Activated CD8-positive, alpha-beta memory T cell treated with anti-CD3 and anti-CD28 coated beads for 48 hours (primary cell): Measurements from ENCODE around the gene SACS.
A peak's percentile ranks its signal among the peaks of the same experiment; 100 is the strongest.
"Not testable (repeated sequence)": the region's sequence is repeated elsewhere in the genome, so short reads cannot be mapped to it uniquely, and the experiment has no call there.

Experiments
- DNase-seq, 3 experiments: peaks; one replicate each; pipeline ENCODE4 v3.0.0-alpha.2; 2020; ENCODE audit warnings: low read depth in 2 of 3, low spot score in 2 of 3

SACS gene

GRCh38 chr13:23411706-23412105, 21.8 kb downstream of the SACS start:
- no peak for DNase-seq

DNA sequence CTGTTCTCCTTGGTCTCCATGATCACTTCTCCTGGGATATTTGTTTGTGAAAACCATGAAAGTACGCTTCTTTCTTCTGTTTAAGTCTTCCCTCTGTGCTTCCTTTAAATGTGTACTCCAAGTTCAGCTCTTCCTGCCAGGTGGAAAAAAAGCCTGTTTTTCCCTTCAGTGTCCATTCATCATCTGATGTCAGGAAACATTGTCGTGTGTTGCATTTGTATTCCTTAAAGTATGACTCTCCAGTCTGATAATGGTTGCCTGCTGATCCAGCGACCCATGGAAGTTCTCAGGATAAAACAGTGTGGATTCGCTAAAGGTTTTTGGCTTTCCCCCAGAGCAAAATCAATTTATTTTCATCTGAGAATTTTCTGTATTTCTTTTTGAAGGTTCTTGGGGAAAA, 22.3 kb downstream of the SACS start:
- DNase-seq, result no peak

DNA sequence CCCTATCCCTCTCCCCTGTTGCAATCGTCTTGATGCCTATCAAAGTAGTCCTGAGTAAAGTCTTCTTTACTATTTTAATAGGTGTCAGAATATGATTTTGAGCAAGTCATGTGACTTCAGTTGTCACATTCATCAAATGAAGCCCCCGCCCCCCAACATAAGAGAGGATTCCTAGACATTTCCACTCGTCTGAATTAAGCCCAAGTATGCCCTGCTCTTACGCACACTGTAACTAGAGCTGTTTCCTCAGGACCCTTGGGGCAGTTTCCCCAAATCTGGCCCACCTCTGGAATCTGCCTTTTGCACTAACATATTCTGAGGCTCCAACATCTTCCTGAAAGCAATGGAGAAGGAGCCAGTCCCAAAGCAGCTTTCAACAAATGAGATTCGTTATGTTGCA, 25.5 kb downstream of the SACS start:
- DNase-seq, result no peak

DNA sequence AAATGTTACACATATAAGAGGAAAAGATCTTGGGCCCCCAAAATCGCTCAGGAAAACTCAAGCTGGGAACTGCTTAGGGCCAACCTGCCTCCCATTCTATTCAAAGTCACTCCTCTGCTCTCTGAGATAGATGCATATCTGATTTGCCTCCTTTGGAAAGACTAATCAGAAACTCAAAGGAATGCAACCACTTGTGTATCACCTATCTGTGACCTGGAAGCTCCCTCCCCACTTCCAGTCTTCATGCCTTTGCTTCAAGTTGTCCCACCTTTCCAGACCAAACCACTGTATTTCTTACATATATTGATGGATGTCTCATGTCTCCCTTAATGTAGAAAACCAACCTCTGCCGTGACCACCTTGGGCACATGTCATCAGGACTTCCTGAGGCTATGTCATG, 32.3 kb downstream of the SACS start:
- not testable (repeated sequence) for DNase-seq

DNA sequence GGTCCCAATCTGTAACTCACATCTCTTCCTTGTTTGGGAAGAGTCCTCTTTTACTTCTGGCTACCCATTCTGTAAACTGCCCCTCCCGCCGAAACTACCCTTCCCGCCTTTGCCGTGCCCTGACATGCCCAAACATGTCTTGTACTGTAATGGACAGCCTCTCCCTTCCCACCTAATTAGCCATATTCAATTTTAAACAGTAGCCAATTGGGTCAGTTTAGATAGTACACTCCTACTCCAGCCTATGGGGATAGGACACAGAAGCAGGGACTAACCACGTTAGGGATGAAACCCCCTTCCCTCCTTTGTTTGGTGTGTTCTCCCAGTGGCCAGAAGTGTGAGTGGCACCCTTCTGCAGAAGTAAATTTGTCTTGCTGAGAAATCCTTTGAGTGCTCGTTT, 34.2 kb downstream of the SACS start:
- DNase-seq, result no peak

- no peak for DNase-seq
Observed at GRCh38 chr13:23394821-23395220, 38.7 kb downstream of the SACS start.

GRCh38 chr13:23392925-23393645, 40.4 kb downstream of the SACS start:
- DNase-seq, result no peak

DNA sequence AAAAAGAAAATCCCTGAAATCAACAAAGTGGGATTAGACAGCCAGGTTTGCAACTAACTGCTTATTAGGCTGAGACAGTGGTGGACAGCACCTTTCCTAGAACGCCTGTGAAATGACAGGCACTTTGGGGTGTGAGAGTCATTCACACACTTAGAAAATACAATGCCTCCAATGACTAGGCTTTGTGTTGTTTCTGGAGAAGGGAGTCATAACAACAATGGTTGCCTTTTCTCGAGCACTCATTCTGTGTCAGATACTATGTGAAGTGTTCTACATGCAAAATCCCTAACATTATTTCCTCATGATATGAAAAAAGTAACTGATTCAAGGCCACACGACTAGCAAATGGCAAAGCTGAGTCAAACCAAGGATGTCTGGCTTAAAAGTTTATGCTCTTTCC, 41.2 kb downstream of the SACS start:
- no peak for DNase-seq

DNA sequence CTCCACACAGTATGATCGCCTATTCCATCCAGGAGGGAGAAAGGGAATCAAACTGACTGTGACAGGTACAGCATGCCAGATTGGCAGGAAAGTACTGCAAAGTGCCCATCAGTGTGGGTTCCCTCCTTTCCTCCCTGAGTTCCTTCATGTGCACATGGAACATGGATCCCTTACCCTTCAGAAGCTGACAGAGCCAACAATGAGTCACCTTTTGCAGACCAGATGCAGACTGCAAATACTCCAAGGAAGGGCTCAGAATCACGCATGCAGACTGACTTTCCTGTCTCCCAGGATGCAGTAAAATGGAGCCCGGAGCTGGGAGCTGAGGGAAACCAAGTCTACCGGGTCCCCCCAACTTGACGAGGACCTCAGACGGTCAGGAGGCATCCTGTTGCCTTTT, 41.8 kb downstream of the SACS start:
- no peak for DNase-seq

DNA sequence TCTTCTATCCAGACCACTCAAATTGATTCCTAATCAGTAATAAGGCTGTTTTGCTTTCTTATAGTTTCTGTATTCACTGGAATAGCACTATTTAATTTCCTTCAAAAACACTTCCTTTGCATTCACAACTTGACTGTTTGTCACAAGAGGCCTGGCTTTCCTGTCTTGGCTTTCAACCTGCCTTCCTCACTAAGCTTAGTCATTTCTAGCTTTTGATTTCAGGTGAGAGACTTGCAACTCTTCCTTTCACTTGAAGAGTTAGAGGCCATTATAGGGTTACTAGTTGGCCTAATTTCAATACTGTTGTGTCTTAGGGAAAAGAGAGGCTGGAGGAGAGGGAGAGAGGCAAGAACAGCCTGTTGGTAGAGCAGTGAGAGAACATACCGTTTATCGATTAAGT, 47.0 kb downstream of the SACS start:
- no peak for DNase-seq

DNA sequence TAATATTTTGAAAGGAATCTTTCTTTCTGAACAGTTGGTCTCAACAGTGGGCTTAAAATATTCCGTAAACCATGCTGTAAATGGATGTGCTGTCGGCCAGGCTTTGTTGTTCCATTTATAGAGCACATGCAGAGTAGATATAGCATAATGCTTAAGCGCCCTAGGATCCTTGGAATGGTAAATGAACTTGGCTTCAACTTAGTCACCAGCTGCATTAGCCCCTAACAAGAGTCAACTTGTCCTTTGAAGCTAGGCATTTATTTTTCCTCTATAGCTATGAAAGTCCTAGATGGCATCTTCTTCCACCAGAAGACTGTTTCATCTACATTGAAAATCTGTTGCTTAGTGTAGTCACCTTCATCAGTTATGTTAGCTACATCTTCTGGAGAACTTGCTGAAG, 47.6 kb downstream of the SACS start:
- no peak for DNase-seq

DNA sequence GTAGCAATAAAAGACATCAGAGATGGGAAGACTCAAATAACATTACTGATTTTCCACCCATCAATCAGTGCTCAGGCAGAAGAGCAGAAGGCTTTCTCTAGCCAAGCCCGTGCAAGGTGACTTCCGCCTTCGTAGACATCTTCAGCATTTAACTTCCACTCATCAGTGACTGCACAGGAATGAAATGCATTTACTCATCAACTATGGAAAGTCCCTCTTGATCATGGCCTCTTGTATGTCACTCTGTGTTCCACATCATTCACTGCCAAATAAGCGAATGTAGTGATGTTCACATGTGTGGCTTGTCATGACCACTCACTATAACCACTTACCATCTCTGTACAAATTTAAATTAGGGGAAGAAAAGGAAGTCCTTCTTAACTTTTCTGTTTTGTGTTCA, 49.4 kb downstream of the SACS start:
- DNase-seq, result no peak

DNA sequence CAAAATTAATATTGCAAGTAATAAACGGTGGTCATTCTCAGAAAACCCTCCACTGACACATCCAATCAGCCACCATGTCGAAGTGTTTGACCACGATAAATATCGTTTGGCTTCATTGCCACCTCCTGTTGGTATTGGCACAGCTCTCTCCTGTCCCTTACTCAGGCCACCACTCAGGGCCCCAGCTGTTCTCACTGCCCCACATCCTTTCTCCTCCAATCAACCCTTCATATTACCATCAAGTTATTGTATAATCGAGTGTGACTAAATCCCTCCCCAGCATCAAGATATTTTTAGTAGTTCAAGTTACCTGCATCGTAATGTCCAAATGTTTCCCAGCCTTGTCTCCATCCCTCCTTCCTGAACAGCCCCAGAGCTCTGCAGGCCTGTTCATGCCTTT, 50.4 kb downstream of the SACS start:
- no peak for DNase-seq

DNA sequence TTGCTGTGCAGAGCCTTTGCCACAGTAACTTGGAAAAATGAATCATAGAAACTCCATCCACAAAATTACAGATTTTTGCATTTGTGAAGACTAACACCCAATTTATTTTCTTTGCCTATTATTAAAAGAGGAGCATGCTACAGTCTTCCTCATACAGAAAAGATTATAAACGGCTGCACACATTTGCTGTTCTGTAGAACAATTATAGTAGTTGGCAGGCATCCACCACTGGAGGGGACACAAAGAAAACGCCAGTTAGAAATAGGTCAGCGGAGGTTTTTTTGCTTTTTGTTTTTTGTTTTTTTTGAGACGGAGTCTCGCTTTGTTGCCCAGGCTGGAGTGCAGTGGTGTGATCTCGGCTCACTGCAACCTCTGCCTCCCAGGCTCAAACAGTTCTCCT, 51.6 kb downstream of the SACS start:
- DNase-seq, result no peak

- DNase-seq, result no peak
Observed at GRCh38 chr13:23380534-23380933, 53.0 kb downstream of the SACS start.

GRCh38 chr13:23377983-23378632, 55.4 kb downstream of the SACS start:
- DNase-seq, result peak in 1 of 3 experiments; percentile 5

GRCh38 chr13:23377579-23377978, 55.9 kb downstream of the SACS start:
- DNase-seq, result no peak

DNA sequence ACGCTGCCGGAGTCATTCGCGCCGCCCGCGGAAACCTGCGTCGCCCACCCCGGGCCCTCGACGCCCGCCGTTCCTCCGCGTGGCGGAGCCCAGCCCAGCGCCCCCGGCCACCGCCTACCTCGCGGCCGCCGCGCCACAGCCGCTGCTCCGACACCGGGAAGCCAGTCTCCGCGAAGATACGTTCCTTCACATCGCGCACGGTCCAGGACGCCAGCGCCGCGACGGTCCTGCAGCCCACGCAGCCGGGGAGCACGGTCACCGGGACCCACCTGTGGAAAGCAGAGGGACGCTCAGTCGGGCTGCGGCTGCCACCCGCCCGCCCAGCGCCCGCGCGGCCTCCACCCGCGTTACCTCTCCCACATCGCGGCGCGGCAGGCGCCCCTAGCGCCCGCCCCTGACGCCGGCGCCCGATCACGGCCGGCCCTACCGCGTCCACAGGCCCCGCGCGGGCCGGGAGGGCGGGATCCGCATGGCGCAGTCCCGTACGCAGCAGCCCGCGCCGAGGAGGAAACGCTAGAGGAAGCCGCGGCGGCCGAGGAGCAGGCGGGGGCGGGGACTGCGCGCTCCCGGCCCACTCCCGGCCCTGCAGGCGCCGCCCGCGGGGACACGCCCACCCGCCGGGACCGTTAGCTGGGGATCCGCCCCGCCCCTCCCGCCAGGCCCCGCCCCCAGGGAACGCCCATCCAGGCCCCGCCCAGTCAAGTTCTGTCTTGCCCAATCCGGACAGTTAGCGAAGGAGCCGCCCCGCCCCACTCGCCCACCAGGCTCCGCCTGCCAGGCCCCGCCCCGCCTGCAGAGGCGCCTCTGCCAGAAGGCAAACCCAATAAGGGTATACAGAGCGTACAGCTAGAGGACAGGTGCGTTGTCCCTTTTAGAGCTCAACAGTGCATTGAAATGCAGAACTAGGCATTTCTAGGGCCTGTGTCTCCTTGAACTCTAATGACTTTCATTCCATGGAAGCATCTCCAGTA, 58.2 kb downstream of the SACS start:
- peak; percentile 87 to 97 (median 94) for DNase-seq

DNA sequence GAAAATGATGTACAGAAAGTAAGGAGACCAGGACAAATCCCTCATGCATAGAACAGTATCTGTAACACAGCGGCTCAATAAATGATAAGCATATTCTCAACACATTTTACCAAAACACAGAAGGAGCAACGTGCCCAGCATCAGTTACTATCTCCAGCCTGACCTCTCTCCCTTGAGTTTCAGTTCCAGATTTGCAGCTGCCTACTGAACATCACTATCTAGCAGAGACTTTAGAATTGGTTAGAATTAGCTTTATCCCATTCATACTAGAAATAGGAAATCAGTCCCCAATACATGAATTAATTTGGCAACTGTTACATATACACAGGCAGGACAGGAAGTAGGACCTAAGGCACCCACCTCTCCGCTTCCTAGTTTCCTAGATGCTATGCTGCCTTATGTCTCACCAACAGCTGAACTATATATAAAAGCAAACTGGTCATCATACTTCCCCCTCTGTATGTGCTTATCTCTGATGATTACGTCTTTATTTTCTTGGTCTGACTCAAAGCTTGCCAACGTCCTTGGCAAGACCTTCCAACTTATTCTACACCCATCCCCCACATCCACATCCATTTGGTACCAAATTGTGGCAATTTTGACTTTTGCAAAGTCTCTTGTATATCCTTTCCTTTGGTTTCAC, 61.1 kb downstream of the SACS start:
- DNase-seq, result no peak

GRCh38 chr13:23367907-23368306, 65.6 kb downstream of the SACS start:
- no peak for DNase-seq

DNA sequence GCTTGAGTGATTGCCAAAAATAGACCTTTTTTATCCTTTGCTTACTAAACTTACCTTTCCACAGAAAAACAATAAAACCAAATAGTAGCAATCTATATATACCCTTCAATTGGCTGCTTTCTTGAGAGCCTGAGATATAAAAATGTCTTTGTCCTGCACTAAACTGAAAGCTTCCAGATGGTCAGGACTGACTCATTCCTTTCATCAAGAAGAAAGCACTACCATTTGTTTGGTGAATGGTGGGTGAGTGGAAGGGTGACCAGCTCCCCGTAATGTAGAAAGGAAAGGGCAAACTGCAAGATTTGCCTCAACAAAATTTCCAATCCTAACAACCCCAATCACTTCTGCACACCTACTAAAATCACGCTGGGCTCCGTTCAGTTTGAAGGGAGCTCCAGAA, 67.8 kb downstream of the SACS start:
- no peak for DNase-seq
